GM19043 (cell line): ENCODE data around the gene MRPL33.

ENCODE experiments used
- ATAC-seq: cut with Tn5 transposase; IDR thresholded peaks from one replicate; pipeline ENCODE4 v1.9.1; 2021; ENCODE audit warnings: low read depth; ENCODE audit not compliant: unreplicated experiment

Gene MRPL33

GRCh38 chr2:27771548-27772335, at the start of gene MRPL33:
Gene MRPL33, plus strand, starts transcription at chr2:27771719. Its CDS starts 59 bp downstream, at chr2:27771778.
- ATAC-seq: peak; percentile 99

- no peak for ATAC-seq
Observed at GRCh38 chr2:27721884-27722485, 49.5 kb upstream of the MRPL33 start.

GRCh38 chr2:27723372-27724144, 48.0 kb upstream of the MRPL33 start:
- ATAC-seq: no peak

GRCh38 chr2:27724191-27724590, 47.3 kb upstream of the MRPL33 start:
- ATAC-seq: no peak

- ATAC-seq: no peak
Observed at GRCh38 chr2:27724905-27725701, 46.4 kb upstream of the MRPL33 start.

GRCh38 chr2:27727257-27727656, 44.3 kb upstream of the MRPL33 start:
- no peak for ATAC-seq

GRCh38 chr2:27728081-27728858, 43.2 kb upstream of the MRPL33 start:
- ATAC-seq: no peak

- no peak for ATAC-seq
Observed at GRCh38 chr2:27729198-27729597, 42.3 kb upstream of the MRPL33 start.

GRCh38 chr2:27729614-27730013, 41.9 kb upstream of the MRPL33 start:
- no peak for ATAC-seq

GRCh38 chr2:27730261-27730662, 41.3 kb upstream of the MRPL33 start:
- no peak for ATAC-seq

- ATAC-seq: no peak
Observed at GRCh38 chr2:27730980-27731691, 40.4 kb upstream of the MRPL33 start.

- no peak for ATAC-seq
Observed at GRCh38 chr2:27734305-27734704, 37.2 kb upstream of the MRPL33 start.

- no peak for ATAC-seq
Observed at GRCh38 chr2:27735263-27735904, 36.1 kb upstream of the MRPL33 start.

GRCh38 chr2:27736031-27736889, 35.3 kb upstream of the MRPL33 start:
- ATAC-seq: no peak

GRCh38 chr2:27736890-27737204, 34.7 kb upstream of the MRPL33 start:
- no peak for ATAC-seq

- no peak for ATAC-seq
Observed at GRCh38 chr2:27737676-27738348, 33.7 kb upstream of the MRPL33 start.

GRCh38 chr2:27738349-27739057, 33.0 kb upstream of the MRPL33 start:
- no peak for ATAC-seq
